HG03280 (cell line): ENCODE measurements around the gene SLC25A13.

Source experiments
- ATAC-seq: cut with Tn5 transposase; IDR thresholded peaks from one replicate; pipeline ENCODE4 v1.9.1; 2021; ENCODE audit warnings: mild to moderate bottlenecking, moderate library complexity; ENCODE audit not compliant: unreplicated experiment

Gene SLC25A13

DNA sequence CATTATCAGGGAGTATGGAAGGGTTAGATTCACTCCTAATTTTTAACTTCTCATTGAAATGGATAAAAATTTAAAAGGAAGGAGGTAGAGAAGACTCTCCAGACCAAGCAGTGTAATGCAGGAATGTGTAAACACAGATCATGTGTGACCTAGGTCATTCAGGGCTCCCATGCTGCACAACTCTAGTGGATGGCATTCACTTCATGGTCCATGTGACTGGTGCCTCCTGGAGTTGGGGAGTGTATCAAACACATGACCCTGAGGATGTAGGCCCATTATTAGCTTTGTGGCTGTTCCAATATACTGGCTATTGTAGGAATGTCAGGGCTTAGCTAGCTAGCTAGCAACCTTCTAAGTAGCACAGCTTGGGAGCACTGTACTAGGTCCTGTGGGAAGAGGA, 109.9 kb downstream of the SLC25A13 start:
- no peak for ATAC-seq

DNA sequence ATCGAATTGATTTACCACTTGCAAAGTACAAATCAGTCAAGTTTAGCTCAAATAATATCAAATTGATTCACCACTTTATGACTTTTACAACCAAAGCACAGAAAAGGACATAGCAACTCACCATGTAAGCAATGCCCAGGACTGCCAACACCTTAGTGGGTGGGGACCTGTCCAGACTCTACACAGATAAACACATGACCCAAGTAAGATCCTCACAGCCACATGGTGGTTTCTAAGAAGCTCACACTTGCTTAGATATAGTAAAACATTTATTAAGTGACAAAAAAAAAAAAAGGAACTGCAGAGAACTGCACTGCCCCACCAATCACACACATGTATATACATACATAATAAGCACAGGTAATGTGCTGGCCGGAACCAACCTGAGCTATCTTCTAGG, 116.2 kb downstream of the SLC25A13 start:
- no peak for ATAC-seq

DNA sequence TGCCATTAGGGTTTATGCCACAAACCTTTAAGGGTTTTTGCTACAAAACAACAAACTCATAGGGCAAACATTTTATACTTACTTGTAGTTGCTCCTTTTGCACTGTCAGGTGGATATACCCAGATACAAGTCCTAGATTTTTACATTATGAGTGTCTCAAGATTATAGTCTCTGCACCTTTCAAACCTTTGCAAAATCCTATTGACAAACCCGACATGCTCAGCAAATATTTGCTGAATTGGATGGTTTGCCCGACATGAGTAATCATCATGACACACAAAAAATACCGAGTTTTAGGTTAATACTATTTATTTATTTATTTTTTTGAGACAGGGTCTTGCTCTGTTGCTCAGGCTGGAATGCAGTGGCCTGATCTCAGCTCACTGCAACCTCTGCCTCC, 117.3 kb downstream of the SLC25A13 start:
- ATAC-seq, result no peak

DNA sequence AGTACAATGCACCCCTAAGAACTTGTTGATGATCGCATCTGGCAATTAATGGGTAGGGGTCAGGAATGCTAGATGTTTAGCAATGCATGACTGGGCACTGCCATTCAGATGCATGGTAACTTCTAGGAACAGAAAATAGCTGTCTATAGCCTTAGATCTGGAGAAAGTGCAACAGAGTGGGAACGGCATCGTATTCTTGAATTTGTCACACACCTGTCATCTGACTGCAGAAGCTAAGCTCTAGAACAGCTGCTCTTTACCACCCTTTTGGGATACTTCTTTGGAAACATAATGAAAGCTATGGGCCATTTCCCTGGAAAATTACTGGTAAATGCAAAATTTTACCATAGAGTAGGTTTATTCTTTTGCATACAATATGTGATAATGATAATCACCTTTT, 118.1 kb downstream of the SLC25A13 start:
- no peak for ATAC-seq

GRCh38 chr7:96202102-96202501, 119.8 kb downstream of the SLC25A13 start:
- no peak for ATAC-seq

DNA sequence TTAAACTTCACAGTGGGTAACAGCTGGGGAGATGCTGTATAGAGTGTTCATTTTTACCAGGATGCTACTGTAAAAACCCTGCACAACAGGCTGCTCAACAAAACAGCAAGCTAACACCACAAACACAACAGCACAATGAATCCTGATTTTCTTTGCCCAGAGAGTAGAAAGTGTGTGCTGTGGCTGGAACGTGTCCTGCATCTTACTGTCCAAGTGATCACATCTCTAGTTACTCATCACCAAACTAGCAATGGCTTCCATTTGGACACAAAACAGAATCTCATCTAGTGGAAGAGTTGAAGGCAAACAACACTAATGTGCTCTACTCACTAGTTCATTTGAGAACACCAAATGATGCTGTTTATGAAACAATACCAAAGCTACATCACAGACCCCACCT, 121.2 kb downstream of the SLC25A13 start:
- ATAC-seq, result no peak

- no peak for ATAC-seq
Observed at GRCh38 chr7:96199421-96199820, 122.5 kb downstream of the SLC25A13 start.

DNA sequence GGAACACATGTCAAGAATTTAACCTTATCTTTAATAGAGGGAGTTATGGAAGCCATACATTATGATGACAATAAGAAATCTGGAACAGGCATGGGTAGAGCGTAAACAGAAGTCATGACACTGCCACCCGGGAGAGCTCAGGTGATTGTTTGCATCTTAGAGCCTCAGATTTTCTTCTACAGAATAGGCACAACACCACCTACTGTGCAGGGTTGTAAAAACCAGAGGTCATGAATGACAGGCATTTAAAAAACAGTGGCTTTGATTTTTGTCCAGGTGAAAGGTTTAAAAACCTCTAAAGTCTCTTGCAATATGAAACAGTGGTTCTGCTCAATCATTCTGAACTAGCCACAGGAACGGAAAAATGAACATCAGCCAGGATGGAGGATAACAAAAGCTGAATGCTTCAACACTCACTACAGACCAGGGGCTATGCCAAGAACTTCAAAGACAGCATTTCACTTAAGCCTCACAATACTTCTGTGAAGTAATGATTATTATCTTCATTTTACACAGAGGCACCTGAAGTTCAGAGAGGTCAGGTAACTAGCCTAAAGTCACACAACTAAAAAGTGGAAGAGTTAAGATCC, 123.8 kb downstream of the SLC25A13 start:
- ATAC-seq, result no peak

- no peak for ATAC-seq
Observed at GRCh38 chr7:96196676-96197075, 125.2 kb downstream of the SLC25A13 start.

GRCh38 chr7:96189129-96189820, 132.6 kb downstream of the SLC25A13 start:
- no peak for ATAC-seq

GRCh38 chr7:96188591-96188991, 133.3 kb downstream of the SLC25A13 start:
- ATAC-seq, result no peak

- ATAC-seq, result no peak
Observed at GRCh38 chr7:96188174-96188581, 133.7 kb downstream of the SLC25A13 start.

GRCh38 chr7:96187735-96188134, 134.2 kb downstream of the SLC25A13 start:
- ATAC-seq, result no peak

DNA sequence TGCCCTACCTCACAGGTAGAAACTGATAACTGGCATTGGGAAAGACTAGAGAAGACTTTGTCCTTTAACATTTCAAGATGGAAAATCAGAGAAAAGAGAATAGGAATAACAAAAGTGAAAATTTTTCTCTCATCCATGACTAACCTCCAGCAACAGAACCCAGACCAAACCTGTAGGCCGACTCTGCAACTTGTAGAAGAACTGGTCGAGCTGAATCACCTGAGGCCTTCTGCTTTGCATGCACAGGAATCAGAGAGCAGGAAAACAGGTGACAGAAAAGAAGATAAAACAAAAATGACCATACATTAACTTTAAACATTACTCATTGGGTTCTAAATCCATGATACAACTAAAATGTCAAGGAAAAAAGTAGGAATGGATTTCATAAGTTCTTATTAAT, 137.1 kb downstream of the SLC25A13 start:
- ATAC-seq, result no peak

DNA sequence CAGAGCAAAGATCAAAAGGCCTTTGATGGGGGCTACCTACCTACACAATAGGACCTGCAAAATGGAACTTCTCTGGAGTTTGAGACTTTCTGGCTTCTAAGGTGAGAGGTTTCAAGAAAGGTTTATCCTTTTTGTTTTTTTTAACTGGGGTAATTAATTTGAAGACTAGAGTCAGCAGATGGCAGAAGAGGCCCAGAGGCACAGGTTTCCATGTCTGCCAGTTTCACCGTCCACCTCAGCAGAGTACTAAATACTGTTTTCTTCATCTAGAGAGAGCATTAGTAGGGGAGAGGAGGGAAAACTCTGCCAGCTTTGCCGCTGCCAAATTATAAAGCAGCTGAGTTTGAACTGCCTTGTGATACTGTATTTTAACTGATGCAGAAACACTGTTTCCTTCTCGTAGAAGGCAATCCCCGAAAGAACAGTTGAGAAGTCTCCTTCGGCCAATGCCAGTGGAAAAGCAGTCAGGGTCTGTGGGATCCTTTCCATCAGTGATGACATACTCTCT, 138.7 kb downstream of the SLC25A13 start:
- ATAC-seq, result no peak

GRCh38 chr7:96182424-96183158, 139.3 kb downstream of the SLC25A13 start:
- peak; percentile 83 for ATAC-seq

DNA sequence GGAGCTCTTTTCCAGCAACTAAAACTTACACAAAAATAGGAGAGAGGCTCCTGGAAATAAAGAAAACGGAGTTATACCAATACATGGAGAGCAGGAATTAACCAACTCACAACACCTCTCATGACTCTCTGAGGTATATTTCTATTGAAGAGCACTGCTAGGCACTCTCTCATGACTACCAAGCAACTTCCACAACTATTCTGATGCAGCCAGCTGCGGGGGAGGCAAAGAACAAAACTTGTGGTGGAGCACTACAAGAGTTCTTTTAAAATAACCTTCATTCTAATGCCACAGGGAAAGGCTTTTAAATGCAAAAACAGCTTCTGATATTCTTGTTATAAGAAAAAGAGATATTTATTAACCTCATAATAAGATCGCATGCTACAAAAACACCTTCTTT, 140.7 kb downstream of the SLC25A13 start:
- ATAC-seq, result no peak

GRCh38 chr7:96179837-96180236, 142.1 kb downstream of the SLC25A13 start:
- ATAC-seq, result no peak

DNA sequence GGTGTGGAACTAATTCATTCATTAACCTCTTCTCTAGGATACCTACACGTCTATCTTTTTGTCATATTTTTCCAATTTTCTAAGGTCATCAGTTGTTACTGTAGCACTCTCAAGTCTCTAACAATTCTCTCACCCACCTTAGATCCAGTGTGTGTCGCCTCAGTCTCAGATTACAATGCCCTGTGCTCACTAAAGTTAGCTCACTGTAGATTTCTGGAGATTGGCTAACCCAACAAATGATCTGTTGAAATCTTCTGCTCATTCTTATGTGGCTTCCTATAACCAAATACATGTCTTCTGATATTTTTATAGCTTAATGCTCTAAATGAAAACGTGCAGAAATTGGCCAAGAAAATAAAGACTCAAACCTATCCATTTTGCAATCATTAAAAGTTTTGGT, 142.6 kb downstream of the SLC25A13 start:
- ATAC-seq, result no peak

- ATAC-seq, result no peak
Observed at GRCh38 chr7:96178581-96178980, 143.3 kb downstream of the SLC25A13 start.

DNA sequence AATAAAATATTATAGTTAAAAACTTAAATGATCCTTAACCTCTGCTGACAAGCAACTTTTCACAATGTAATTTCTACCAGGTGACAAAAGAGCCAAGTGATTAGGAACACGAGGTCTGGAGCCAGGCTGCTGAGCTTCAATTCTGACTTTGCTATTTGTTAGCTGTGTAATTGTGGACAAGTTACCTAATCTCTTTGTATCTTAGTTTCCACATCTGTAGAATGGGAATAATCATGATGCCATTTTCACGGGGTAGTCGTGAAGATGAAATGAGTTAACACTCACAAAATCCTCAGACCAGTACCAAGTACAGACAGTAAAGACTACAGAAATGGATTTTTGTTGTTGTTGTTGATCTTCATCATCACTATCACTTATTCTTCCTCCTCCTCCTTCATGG, 144.5 kb downstream of the SLC25A13 start:
- ATAC-seq, result no peak

GRCh38 chr7:96174812-96175211, 147.1 kb downstream of the SLC25A13 start:
- no peak for ATAC-seq
